Gastroesophageal sphincter (tissue), 4 donors: ENCODE results near the gene PROM2. TPM values are rescaled to one million over a fixed set of nuclear protein-coding genes. Genes with fewer than 3 reads are reported as not detected.

Experiments used
- ATAC-seq: fragments of 150-250 bp; one replicate; pipeline ENCODE4 v1.9.1; 2016; ENCODE audit warnings: mild to moderate bottlenecking, moderate library complexity
- H3K27ac ChIP-seq, 4 donors: fragments of 200-600 bp; sonication (generic) in 3 of 4; 1 replicate in 3 of 4; 2 replicates in 1 of 4; pipeline ENCODE4 v1.5.1; 2016 to 2019
- H3K27me3 ChIP-seq: fragments of 200-600 bp; sonication (generic); one replicate; pipeline ENCODE4 v1.5.1; 2019
- H3K36me3 ChIP-seq, 2 donors: fragments of 200-600 bp; sonication (generic); one replicate each; pipeline ENCODE4 v1.5.1; 2019; ENCODE audit warnings: control low read depth in 1 of 2
- H3K4me1 ChIP-seq, 3 donors: fragments of 200-600 bp; sonication (generic); 1 replicate in 2 of 3; 2 replicates in 1 of 3; pipeline ENCODE4 v1.5.1; 2016 to 2019; ENCODE audit warnings: control low read depth in 2 of 3
- H3K4me3 ChIP-seq, 2 donors: fragments of 200-600 bp; sonication (generic); one replicate each; pipeline ENCODE4 v1.5.1; 2019; ENCODE audit warnings: mild to moderate bottlenecking in 1 of 2, moderate library complexity in 1 of 2
- H3K9me3 ChIP-seq, 3 donors: fragments of 200-600 bp; sonication (generic); one replicate each; pipeline ENCODE4 v1.5.1; 2017 to 2019; ENCODE audit warnings: control low read depth in 2 of 3
- CTCF ChIP-seq, 4 experiments: fragments of 200-600 bp in 2 of 4; fragments of 450-650 bp in 2 of 4; sonication (generic) in 1 of 4; IDR thresholded peaks; one replicate each; pipeline ENCODE4 v1.5.1; 2017 to 2019; ENCODE audit warnings: antibody characterized with exemption in 4 of 4, mild to moderate bottlenecking in 2 of 4, moderate library complexity in 2 of 4
- EP300 ChIP-seq: sonication (generic); formaldehyde crosslinking; IDR thresholded peaks from one replicate; pipeline ENCODE4 v1.6.1; 2017; ENCODE audit warnings: antibody characterized with exemption, mild to moderate bottlenecking
- POLR2A ChIP-seq, 2 donors: fragments of 450-650 bp; IDR thresholded peaks; one replicate each; pipeline ENCODE4 v1.6.1; 2017; ENCODE audit warnings: antibody characterized with exemption in 2 of 2, mild to moderate bottlenecking in 2 of 2, moderate library complexity in 1 of 2
- POLR2AphosphoS5 ChIP-seq: sonication (generic); formaldehyde crosslinking; IDR thresholded peaks from one replicate; pipeline ENCODE4 v1.6.1; 2017; ENCODE audit warnings: antibody characterized with exemption
- WGBS, 2 donors: methylation state at CpG; one replicate each; pipeline ENCODE4 v1.1.5; 2018; ENCODE audit warnings: low coverage in 1 of 2; 5-methylcytosine and 5-hydroxymethylcytosine counted together
- total RNA-seq, 4 donors: library from RNA; depleted of rRNA; stranded (reverse); fragments of >200 nt; gene quantifications; one replicate each; pipeline ENCODE4 v1.1.0, GENCODE V29; 2016

The PROM2 gene
- total RNA-seq, 4 donors from 2014 or later: 0.94 to 36.4 (median 6.8) TPM

GRCh38 chr2:95275601-95276243 lies 1.5 kb downstream of the PROM2 start:
- no peaks in the 10 kb centered on the region for H3K4me1 ChIP-seq
- ATAC-seq: no peak
- H3K4me3 ChIP-seq: no peak overlapping the region
- no peaks in the 10 kb centered on the region for H3K36me3 ChIP-seq
- H3K27ac ChIP-seq: no peak overlapping the region
- H3K27me3 ChIP-seq: no peaks in the 10 kb centered on the region
- no peaks in the 10 kb centered on the region for H3K9me3 ChIP-seq
- TF ChIP-seq EP300 (no peak), CTCF (IDR thresholded peaks at IDR 0.05) (no peak)
- 90% methylated on average over 2 of the region's 28 CpGs; no CpG with 5 or more reads in 1 of the 2 donors for WGBS, 2 donors

GRCh38 chr2:95276244-95276887 lies 2.1 kb downstream of the PROM2 start:
- H3K4me3 ChIP-seq: no peak overlapping the region
- TF ChIP-seq POLR2A (IDR thresholded peaks at IDR 0.05): no peak
- TF ChIP-seq POLR2AphosphoS5: no peak
- no peak for TF ChIP-seq CTCF (IDR thresholded peaks at IDR 0.05)
- TF ChIP-seq EP300: no peak
- no peaks in the 10 kb centered on the region for H3K27me3 ChIP-seq
- ATAC-seq: no peak
- H3K9me3 ChIP-seq: no peaks in the 10 kb centered on the region
- H3K4me1 ChIP-seq: no peaks in the 10 kb centered on the region
- WGBS, 2 donors: 90% methylated on average over 2 of the region's 22 CpGs; no CpG with 5 or more reads in 1 of the 2 donors
- H3K27ac ChIP-seq: no peak overlapping the region
- H3K36me3 ChIP-seq: no peaks in the 10 kb centered on the region

- no peaks in the 10 kb centered on the region for H3K36me3 ChIP-seq
- no peak for ATAC-seq
- no peak for TF ChIP-seq EP300
- H3K9me3 ChIP-seq: no peaks in the 10 kb centered on the region
- no peaks in the 10 kb centered on the region for H3K27me3 ChIP-seq
- no CpG with 5 or more reads among the region's 9 CpGs for WGBS, 2 donors
- H3K4me3 ChIP-seq: no peak overlapping the region
- H3K4me1 ChIP-seq: no peaks in the 10 kb centered on the region
- no peak overlapping the region for H3K27ac ChIP-seq
Observed at GRCh38 chr2:95276888-95277245, 2.6 kb downstream of the PROM2 start.

- 67 to 78% methylated on average over 4 of the region's 11 CpGs for WGBS, 2 donors
- Histone ChIP-seq H3K36me3 (no peaks in the 10 kb centered on the region), H3K9me3 (no peaks in the 10 kb centered on the region), H3K4me1 (no peaks in the 10 kb centered on the region), H3K27me3 (no peaks in the 10 kb centered on the region), H3K27ac (no peak overlapping the region), H3K4me3 (no peak overlapping the region)
- ATAC-seq: no peak
- no peak for TF ChIP-seq CTCF (IDR thresholded peaks at IDR 0.05)
- TF ChIP-seq POLR2A (IDR thresholded peaks at IDR 0.05): no peak
- no peak for TF ChIP-seq EP300
- no peak for TF ChIP-seq POLR2AphosphoS5
Observed at GRCh38 chr2:95277246-95277906, 3.1 kb downstream of the PROM2 start.

GRCh38 chr2:95278051-95278471 lies 3.8 kb downstream of the PROM2 start:
- WGBS, 2 donors: no CpG with 5 or more reads among the region's 7 CpGs
- TF ChIP-seq CTCF (IDR thresholded peaks at IDR 0.05) (no peak), EP300 (no peak)
- Histone ChIP-seq H3K27ac (no peak overlapping the region), H3K9me3 (no peaks in the 10 kb centered on the region), H3K36me3 (no peaks in the 10 kb centered on the region), H3K27me3 (no peaks in the 10 kb centered on the region), H3K4me3 (no peak overlapping the region), H3K4me1 (no peaks in the 10 kb centered on the region)
- ATAC-seq: no peak
